GM21447 (cell line): Measurements from ENCODE around the gene CACNA2D1.
"Not testable (repeated sequence)": the region's sequence is repeated elsewhere in the genome, so short reads cannot be mapped to it uniquely, and the experiment has no call there.

Experiments used
- ATAC-seq: cut with Tn5 transposase; IDR thresholded peaks from one replicate; pipeline ENCODE4 v1.9.1; 2021; ENCODE audit not compliant: unreplicated experiment

CACNA2D1 gene

GRCh38 chr7:82434275-82435022, 9.1 kb downstream of the CACNA2D1 start:
- ATAC-seq = no peak

DNA sequence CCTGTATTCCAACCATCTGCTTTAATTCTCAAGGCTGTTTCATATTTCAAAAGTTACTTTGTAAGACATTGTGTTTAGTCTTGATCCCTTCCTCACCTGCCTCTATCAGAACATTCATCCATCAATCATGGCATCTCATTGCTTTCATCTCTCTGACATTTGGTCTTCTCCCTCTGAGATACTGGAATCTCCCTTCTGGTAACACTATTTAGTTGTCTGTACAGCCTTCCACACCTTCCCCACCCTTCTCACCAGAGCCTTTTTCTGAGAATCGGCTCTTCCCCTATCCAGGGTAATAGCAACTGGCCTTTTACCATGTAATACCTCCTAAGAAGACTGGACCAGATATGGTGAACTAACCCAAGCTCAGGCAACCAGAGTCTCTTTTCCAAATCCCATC, 10.1 kb downstream of the CACNA2D1 start:
- ATAC-seq = no peak

DNA sequence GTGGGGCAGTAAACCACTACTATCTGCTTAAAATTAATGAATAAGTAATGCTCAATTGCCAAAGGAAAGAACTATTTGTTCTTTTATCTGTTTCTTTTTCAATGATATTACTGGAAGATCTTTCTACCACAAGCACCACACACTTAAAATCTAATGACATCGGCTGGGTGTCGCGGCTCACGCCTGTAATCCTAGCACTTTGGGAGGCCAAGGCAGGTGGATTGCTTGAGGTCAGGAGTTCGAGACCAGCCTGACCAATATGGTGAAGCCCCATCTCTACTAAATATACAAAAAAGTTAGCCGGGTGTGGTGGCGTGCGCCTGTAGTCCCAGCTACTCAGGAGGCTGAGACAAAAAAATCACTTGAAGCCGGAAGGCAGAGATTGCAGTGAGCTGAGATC, 10.8 kb downstream of the CACNA2D1 start:
- ATAC-seq = not testable (repeated sequence)

DNA sequence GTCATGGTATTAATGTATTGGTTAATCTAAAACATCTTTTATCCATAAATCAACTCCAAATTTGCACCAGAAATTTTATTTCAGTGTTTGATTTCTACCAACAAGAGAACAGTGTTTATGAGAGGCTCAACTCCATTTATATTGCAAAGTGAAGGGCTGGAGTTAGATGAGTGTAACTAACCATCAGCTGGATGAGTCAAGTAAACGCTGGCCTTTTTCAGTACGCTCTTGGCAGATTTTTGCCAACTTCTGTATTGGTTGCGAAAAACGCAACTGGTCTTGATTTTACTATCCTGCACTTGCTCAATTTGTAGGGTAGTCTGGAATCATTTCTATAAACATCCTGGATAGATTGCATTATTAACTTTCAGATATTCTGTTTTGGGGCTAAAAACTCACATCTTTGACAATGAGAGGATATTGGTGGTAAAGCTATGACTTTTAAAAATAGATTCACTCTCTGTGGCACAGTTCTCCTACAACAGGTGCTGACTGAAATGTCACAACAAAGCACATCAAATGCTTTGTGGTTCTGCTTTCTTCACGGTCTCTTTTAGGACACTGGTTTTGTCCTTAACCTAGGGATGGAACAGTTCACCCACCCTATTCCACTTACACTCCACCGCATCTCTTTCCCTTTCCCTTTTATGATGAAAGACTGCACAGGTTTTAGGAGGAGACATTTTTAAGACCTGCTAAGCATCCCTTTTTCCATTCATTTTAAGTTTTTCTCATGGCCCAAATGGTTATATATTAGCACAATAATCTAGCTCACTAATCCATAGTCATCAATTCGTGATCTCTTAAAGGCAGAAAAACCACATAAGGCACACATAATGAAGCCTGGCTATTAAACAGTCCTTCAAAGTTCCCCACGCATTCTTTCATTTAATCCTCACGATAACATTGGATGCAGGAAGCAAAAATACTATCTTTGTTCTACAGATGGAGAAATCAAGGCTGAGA, 12.8 kb downstream of the CACNA2D1 start:
- no peak for ATAC-seq

GRCh38 chr7:82429408-82429807, 14.2 kb downstream of the CACNA2D1 start:
- ATAC-seq = no peak

- no peak for ATAC-seq
These were observed 15.2 kb downstream of the CACNA2D1 start for GRCh38 chr7:82428186-82428961.

DNA sequence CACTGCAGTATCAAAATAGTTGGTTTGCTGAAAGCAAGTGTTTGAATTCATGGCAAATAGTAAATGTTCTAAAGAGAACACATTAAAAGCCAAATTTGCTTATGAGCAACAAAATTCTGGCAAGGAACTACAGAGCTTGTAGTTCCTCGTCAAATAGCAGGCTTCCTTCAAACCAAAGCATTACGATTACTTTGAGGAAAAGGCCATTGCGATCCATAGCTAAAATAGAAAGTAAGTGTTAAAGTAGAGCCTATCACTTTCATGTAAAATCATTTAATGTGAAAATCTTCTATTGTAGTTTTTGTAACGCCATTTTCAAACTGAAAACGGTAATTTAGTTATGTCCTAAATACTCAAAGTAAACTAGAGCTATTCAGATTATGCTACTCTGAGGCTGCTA, 20.1 kb downstream of the CACNA2D1 start:
- no peak for ATAC-seq

- ATAC-seq = no peak
These were observed 24.4 kb downstream of the CACNA2D1 start for GRCh38 chr7:82419200-82419599.

- no peak for ATAC-seq
These were observed 25.7 kb downstream of the CACNA2D1 start for GRCh38 chr7:82417898-82418297.

DNA sequence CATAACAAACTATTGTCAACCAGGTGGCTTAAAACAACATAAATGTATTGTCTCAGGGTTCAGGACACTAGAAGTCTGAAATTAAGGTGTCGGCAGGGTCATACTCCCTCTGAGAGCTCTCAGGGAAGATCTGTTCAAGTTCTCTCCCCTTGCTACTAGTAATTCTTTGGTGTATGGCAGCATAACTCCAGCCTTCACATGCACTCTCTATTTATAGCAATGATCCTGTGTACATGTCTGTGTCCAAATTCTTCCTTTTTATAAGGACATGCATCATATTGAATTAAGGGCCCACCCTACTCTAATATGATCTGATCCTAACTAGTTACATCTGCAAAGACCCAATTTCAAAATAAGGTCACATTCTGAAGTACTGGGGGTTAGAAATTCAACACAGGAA, 27.2 kb downstream of the CACNA2D1 start:
- ATAC-seq = no peak

- ATAC-seq = no peak
These were observed 29.2 kb downstream of the CACNA2D1 start for GRCh38 chr7:82414389-82414788.

DNA sequence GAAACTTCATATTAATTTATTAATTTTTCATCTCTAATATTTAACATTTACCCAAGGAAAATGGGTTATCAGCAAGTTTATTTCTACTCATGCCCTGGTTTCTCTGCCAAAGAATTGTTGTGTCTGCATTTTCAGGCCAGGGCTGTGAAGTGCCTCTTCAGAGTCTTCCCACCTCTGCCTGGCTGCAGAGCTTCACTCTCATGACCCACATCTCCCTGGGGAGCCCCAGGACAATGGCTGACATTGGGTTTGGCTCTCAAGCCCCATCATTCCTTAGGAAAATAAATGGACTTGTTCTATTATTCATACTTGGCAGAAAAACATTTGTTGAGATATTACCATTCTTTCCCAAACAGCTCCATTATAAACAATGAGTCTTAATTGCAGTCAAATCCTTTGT, 30.3 kb downstream of the CACNA2D1 start:
- ATAC-seq = no peak

GRCh38 chr7:82411732-82412131, 31.8 kb downstream of the CACNA2D1 start:
- ATAC-seq = no peak

GRCh38 chr7:82410461-82410860, 33.1 kb downstream of the CACNA2D1 start:
- ATAC-seq = no peak

DNA sequence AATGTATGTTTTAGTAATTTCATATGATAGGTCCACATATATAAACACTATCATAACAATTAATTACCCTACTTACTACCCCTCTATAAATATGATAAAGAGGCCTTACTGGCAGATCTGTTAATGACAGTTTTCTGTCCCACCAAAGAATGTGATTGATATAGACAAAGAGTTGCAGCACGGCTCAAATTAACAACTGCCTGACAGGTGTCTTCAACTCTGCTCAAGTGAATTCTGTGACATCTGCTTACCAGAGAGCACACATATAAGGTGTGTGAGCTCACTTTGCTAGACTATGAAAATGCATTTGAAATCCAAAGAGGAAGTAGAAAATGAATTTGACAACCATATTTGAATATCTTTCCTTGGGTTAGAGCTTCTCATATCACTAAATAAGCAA, 36.6 kb downstream of the CACNA2D1 start:
- no peak for ATAC-seq

GRCh38 chr7:82405301-82405700, 38.3 kb downstream of the CACNA2D1 start:
- no peak for ATAC-seq

- no peak for ATAC-seq
These were observed 38.9 kb downstream of the CACNA2D1 start for GRCh38 chr7:82404652-82405051.

DNA sequence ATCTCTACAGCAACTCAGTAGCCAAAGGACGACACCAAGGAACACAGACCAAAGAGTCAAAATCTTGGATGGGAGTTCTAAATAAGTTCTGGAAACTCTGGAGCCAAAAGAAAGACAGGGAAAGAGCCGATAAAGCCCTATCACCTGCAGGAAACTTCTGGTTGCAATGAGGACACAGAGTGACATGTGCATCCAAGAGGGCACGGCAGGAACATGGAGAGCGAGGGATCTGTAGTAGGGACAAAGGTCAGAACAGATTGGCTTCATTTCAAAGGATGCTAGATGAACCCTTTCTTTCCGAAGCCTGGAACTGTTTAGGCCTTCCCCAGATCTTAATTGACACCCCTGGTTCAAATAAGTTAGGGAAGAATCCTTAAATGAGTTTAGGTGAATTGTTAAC, 39.5 kb downstream of the CACNA2D1 start:
- ATAC-seq = no peak

DNA sequence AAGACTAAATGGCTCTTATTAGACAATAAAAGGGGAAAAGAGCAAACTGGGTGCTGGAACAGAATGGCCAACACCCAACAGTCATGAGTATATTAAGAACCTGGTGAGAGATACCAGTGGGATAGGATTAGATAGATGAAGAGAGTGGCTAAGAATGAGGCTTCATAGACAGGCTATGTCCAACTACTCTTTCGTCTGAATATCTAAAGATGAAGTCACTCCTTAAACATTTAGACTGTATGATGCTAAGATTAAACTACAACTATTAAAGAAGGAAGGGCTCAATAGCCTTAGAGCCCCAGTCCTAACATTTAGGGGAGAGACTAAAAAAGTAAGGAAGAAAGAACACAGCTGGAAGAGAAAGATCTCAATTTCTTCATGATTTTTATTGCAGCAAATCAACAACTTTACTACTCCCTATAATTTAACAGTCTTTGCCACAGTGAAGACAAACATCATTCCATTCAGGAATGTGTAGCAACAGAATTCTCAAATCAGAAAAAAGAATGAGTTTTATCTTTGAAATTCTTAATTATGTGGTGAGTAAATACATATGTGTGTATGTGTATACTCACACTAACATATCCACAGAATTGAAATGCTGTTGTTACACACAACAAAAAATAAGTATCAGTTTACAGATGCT, 45.6 kb downstream of the CACNA2D1 start:
- ATAC-seq = no peak

DNA sequence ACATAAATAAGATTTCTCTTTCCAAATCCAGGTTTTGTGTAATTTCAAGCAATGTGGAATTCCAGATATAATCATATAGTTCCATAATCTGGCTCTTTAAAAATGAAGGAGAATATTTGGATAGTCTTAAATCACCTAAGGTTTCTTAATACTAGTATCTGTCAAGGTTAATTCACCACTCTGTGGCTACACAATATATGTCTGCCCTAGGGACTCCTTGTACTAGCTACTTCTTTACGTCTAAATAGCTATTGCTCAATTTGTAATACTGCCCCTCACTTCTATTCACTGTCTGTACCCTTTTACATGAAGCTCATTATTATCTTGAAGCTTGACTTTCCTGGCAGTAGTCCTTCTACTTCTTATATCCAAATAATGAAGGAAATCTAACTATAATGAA, 47.2 kb downstream of the CACNA2D1 start:
- ATAC-seq = no peak

DNA sequence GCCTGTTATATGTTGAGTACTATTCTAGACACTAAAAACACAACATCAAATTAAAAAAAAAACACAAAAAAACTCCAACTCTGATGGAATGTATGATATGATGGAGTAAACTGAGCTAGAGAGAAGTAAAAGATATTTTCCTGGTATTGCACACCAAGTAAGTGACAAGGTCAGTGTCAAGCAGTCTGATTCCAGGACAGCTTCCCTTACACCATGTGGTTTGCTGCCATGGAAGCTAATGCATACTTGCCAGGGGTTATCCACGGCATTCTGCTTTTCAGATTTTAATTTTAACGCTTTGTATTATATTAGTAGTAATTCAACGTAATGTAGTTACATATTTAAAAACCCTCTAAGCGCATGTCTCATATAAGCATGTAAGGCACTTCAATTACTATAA, 48.4 kb downstream of the CACNA2D1 start:
- ATAC-seq = no peak
